HepG2 (cell line): ENCODE results near the gene CAPN15. TPM values are rescaled to one million over a fixed set of nuclear protein-coding genes. Genes with fewer than 3 reads are reported as not detected.

Experiments used
- ELF1 ChIP-seq: sonication (generic); formaldehyde crosslinking; IDR thresholded peaks from 2 replicates; pipeline ENCODE4 v1.4.0; 2020; ENCODE audit warnings: missing genetic modification reagents
- GATAD1 ChIP-seq: IDR thresholded peaks from 2 replicates; pipeline ENCODE4 v1.6.1; 2016; ENCODE audit warnings: missing genetic modification reagents, missing compliant biosample characterization
- HHEX ChIP-seq: IDR thresholded peaks from 2 replicates; pipeline ENCODE4 v1.6.1; 2016; ENCODE audit warnings: control low read depth
- MXD4 ChIP-seq: IDR thresholded peaks from 2 replicates; pipeline ENCODE4 v1.6.1; 2016; ENCODE audit warnings: mild to moderate bottlenecking, missing biosample characterization, missing genetic modification reagents
- MYC ChIP-seq: sonication (generic); formaldehyde crosslinking; IDR thresholded peaks from 2 replicates; pipeline ENCODE4 v1.9.0; 2021; ENCODE audit warnings: missing genetic modification reagents, borderline replicate concordance
- NBN ChIP-seq: fragments of 450-650 bp; conservative IDR thresholded peaks from 2 replicates; pipeline ENCODE4 v1.6.1; 2017
- NFE2L2 ChIP-seq: fragments of 150-350 bp; IDR thresholded peaks from 2 replicates; pipeline ENCODE4 v1.6.1; 2014; ENCODE audit warnings: low read length
- NR0B2 ChIP-seq: sonication (generic); formaldehyde crosslinking; IDR thresholded peaks from 2 replicates; pipeline ENCODE4 v1.4.0; 2020; ENCODE audit warnings: mild to moderate bottlenecking, missing genetic modification reagents
- RARA ChIP-seq: IDR thresholded peaks from 2 replicates; pipeline ENCODE4 v1.6.1; 2016; ENCODE audit warnings: missing genetic modification reagents, missing compliant biosample characterization
- RBFOX2 ChIP-seq: fragments of 200-400 bp; formaldehyde crosslinking; IDR thresholded peaks from 2 replicates; pipeline ENCODE4 v1.6.1; 2017; ENCODE audit warnings: low read depth, mild to moderate bottlenecking, low read length
- RFX1 ChIP-seq: fragments of 450-650 bp; IDR thresholded peaks from 2 replicates; pipeline ENCODE4 v1.6.1; 2017
- RORA ChIP-seq: sonication (generic); formaldehyde crosslinking; IDR thresholded peaks from 2 replicates; pipeline ENCODE4 v1.5.0; 2020; ENCODE audit warnings: mild to moderate bottlenecking, missing genetic modification reagents, moderate library complexity
- SMARCC2 ChIP-seq: fragments of 450-650 bp; IDR thresholded peaks from 2 replicates; pipeline ENCODE4 v1.6.1; 2017; ENCODE audit warnings: antibody characterized with exemption, mild to moderate bottlenecking
- ZBTB43 ChIP-seq: sonication (generic); formaldehyde crosslinking; conservative IDR thresholded peaks from 2 replicates; pipeline ENCODE4 v1.4.0; 2020; ENCODE audit warnings: missing genetic modification reagents
- ZFYVE20 ChIP-seq: sonication (generic); formaldehyde crosslinking; IDR thresholded peaks from 2 replicates; pipeline ENCODE4 v1.8.0; 2023; ENCODE audit warnings: low read depth, mild to moderate bottlenecking, moderate library complexity, missing genetic modification reagents, borderline replicate concordance
- ZNF558 ChIP-seq: sonication (generic); formaldehyde crosslinking; IDR thresholded peaks from 2 replicates; pipeline ENCODE4 v1.9.0; 2022; ENCODE audit warnings: mild to moderate bottlenecking, missing genetic modification reagents, borderline replicate concordance
- ZNF619 ChIP-seq: sonication (generic); formaldehyde crosslinking; IDR thresholded peaks from 2 replicates; pipeline ENCODE4 v1.4.0; 2020; ENCODE audit warnings: mild to moderate bottlenecking, missing genetic modification reagents
- ZNF713 ChIP-seq: sonication (generic); formaldehyde crosslinking; IDR thresholded peaks from 2 replicates; pipeline ENCODE4 v1.4.0; 2020; ENCODE audit warnings: mild to moderate bottlenecking, missing genetic modification reagents
- ZNF782 ChIP-seq: sonication (generic); formaldehyde crosslinking; IDR thresholded peaks from 2 replicates; pipeline ENCODE4 v1.4.0; 2020; ENCODE audit warnings: missing genetic modification reagents, mild to moderate bottlenecking, borderline replicate concordance
- ZNF839 ChIP-seq: sonication (generic); formaldehyde crosslinking; IDR thresholded peaks from 2 replicates; pipeline ENCODE4 v1.4.0; 2020; ENCODE audit warnings: missing genetic modification reagents, mild to moderate bottlenecking, borderline replicate concordance
- ZSCAN9 ChIP-seq: IDR thresholded peaks from 2 replicates; pipeline ENCODE4 v1.6.1; 2016; ENCODE audit warnings: borderline replicate concordance
- polyA plus RNA-seq, 8 experiments: library from polyadenylated mRNA; depleted of rRNA in 3 of 8; stranded (reverse) in 7 of 8; unstranded in 1 of 8; fragments of >200 nt; fragmentation: Illumina TruSeq in 4 of 8; extraction: Trizol in 4 of 8; gene quantifications; 2 replicates each; pipeline versions ENCODE4 v1.2.1 to v1.2.3, GENCODE V29; 2011 to 2016; ENCODE audit warnings: low read depth in 4 of 8, missing spikeins in 1 of 8, mixed read lengths in 1 of 8; ENCODE audit not compliant: insufficient read depth in 1 of 8
- total RNA-seq, 5 experiments: library from RNA; depleted of rRNA; stranded (reverse); fragments of >200 nt; fragmentation: Illumina TruSeq; extraction: Trizol; gene quantifications; 2 replicates each; pipeline ENCODE4 v1.2.3, GENCODE V29; 2016; ENCODE audit warnings: low read depth in 1 of 5
- TF ChIP-seq, protein P1 (sequence below): sonication (generic); formaldehyde crosslinking; IDR thresholded peaks from 2 replicates; pipeline ENCODE4 v1.4.0; 2020; ENCODE audit warnings: missing genetic modification reagents
- TF ChIP-seq, protein P2 (sequence below): sonication (generic); formaldehyde crosslinking; conservative IDR thresholded peaks from 2 replicates; pipeline ENCODE4 v1.4.0; 2020; ENCODE audit warnings: missing genetic modification reagents

CAPN15 gene
- total and polyA plus RNA-seq, 2 of the 13 experiments (the other 11 are each of a cell fraction or from before 2014, with no cell fraction given), result 14.9 to 24.5 TPM

GRCh38 chr16:578870-579405, 51.4 kb downstream of the CAPN15 start (continued):
- TF ChIP-seq NFE2L2 (no peak), RFX1 (no peak), ZNF839 (CRISPR knock-in tag) (no peak), RARA (no peak), ZNF619 (CRISPR knock-in tag) (no peak), ZNF713 (CRISPR knock-in tag) (no peak), HHEX (no peak), MXD4 (CRISPR knock-in tag) (0 out of 2 replicates have a peak, but pooled peaks have one; percentile 32), ZNF558 (0 out of 2 replicates have a peak, but pooled peaks have one; percentile 50), RBFOX2 (peak; percentile 33; the same call in 1 of the 2 replicates), ZNF782 (CRISPR knock-in tag) (no peak), NBN (no peak), MYC (CRISPR knock-in tag) (peak; percentile 80; the same call in 1 of the 2 replicates), GATAD1 (CRISPR knock-in tag) (peak; percentile 61; the same call in 1 of the 2 replicates), ZBTB43 (CRISPR knock-in tag) (no peak), RORA (CRISPR knock-in tag) (no peak), NR0B2 (CRISPR knock-in tag) (peak; percentile 47; the same call in 1 of the 2 replicates), ZSCAN9 (CRISPR knock-in tag) (peak; percentile 78; the same call in 1 of the 2 replicates), ELF1 (CRISPR knock-in tag) (peak; percentile 30; the same call in 1 of the 2 replicates), SMARCC2 (no peak), ZFYVE20 (CRISPR knock-in tag) (no peak)
- TF ChIP-seq, protein P1, sequence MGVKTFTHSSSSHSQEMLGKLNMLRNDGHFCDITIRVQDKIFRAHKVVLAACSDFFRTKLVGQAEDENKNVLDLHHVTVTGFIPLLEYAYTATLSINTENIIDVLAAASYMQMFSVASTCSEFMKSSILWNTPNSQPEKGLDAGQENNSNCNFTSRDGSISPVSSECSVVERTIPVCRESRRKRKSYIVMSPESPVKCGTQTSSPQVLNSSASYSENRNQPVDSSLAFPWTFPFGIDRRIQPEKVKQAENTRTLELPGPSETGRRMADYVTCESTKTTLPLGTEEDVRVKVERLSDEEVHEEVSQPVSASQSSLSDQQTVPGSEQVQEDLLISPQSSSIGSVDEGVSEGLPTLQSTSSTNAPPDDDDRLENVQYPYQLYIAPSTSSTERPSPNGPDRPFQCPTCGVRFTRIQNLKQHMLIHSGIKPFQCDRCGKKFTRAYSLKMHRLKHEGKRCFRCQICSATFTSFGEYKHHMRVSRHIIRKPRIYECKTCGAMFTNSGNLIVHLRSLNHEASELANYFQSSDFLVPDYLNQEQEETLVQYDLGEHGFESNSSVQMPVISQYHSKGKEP, result no peak
- TF ChIP-seq, protein P2, sequence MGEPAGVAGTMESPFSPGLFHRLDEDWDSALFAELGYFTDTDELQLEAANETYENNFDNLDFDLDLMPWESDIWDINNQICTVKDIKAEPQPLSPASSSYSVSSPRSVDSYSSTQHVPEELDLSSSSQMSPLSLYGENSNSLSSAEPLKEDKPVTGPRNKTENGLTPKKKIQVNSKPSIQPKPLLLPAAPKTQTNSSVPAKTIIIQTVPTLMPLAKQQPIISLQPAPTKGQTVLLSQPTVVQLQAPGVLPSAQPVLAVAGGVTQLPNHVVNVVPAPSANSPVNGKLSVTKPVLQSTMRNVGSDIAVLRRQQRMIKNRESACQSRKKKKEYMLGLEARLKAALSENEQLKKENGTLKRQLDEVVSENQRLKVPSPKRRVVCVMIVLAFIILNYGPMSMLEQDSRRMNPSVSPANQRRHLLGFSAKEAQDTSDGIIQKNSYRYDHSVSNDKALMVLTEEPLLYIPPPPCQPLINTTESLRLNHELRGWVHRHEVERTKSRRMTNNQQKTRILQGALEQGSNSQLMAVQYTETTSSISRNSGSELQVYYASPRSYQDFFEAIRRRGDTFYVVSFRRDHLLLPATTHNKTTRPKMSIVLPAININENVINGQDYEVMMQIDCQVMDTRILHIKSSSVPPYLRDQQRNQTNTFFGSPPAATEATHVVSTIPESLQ (CRISPR knock-in tag), result no peak
